IPS-18c (cell line): ENCODE data around the gene HHATL.

Source experiments
- H3K4me3 ChIP-seq: 2 replicates; pipeline ENCODE4 v1.7.0; 2013; ENCODE audit warnings: low read depth, mild to moderate bottlenecking, low read length, moderate library complexity; ENCODE audit not compliant: insufficient read depth
- H3K9me3 ChIP-seq: one replicate; pipeline ENCODE4 v1.6.1; 2013; ENCODE audit warnings: mild to moderate bottlenecking, low read length, moderate library complexity; ENCODE audit not compliant: control insufficient read depth, insufficient read depth

HHATL gene

GRCh38 chr3:42702066-42702951, at the start of gene HHATL:
Gene HHATL, minus strand, starts transcription at chr3:42702798. Its CDS starts 1,972 bp downstream, at chr3:42700826.
- H3K9me3 ChIP-seq: peaks cover 2% of the 10 kb centered on the region
- no peak within 1 kb of the TSS for H3K4me3 ChIP-seq

GRCh38 chr3:42751609-42752008, 49.0 kb upstream of the HHATL start:
- no peak overlapping the region for H3K4me3 ChIP-seq
- no peaks in the 10 kb centered on the region for H3K9me3 ChIP-seq

- H3K4me3 ChIP-seq: no peak overlapping the region
- H3K9me3 ChIP-seq: no peaks in the 10 kb centered on the region
Measured at GRCh38 chr3:42750834-42751233, 48.2 kb upstream of the HHATL start.

GRCh38 chr3:42749753-42750231, 47.2 kb upstream of the HHATL start:
- no peaks in the 10 kb centered on the region for H3K9me3 ChIP-seq
- no peak overlapping the region for H3K4me3 ChIP-seq

GRCh38 chr3:42749025-42749752, 46.6 kb upstream of the HHATL start:
- H3K9me3 ChIP-seq: no peaks in the 10 kb centered on the region
- H3K4me3 ChIP-seq: no peak overlapping the region

- no peaks in the 10 kb centered on the region for H3K9me3 ChIP-seq
- no peak overlapping the region for H3K4me3 ChIP-seq
Measured at GRCh38 chr3:42747581-42747980, 45.0 kb upstream of the HHATL start.

- Histone ChIP-seq H3K9me3 (no peaks in the 10 kb centered on the region), H3K4me3 (no peak overlapping the region; the same call in 1 of the 2 replicates)
Measured at GRCh38 chr3:42746455-42747450, 44.2 kb upstream of the HHATL start.

- no peaks in the 10 kb centered on the region for H3K9me3 ChIP-seq
- no peak overlapping the region for H3K4me3 ChIP-seq
Measured at GRCh38 chr3:42745776-42746454, 43.3 kb upstream of the HHATL start.

- Histone ChIP-seq H3K4me3 (no peak overlapping the region), H3K9me3 (no peaks in the 10 kb centered on the region)
Measured at GRCh38 chr3:42745291-42745745, 42.7 kb upstream of the HHATL start.

GRCh38 chr3:42743204-42743995, 40.8 kb upstream of the HHATL start:
- H3K4me3 ChIP-seq: no peak overlapping the region
- no peaks in the 10 kb centered on the region for H3K9me3 ChIP-seq

- Histone ChIP-seq H3K4me3 (no peak overlapping the region), H3K9me3 (no peaks in the 10 kb centered on the region)
Measured at GRCh38 chr3:42742688-42743087, 40.1 kb upstream of the HHATL start.

GRCh38 chr3:42742259-42742658, 39.7 kb upstream of the HHATL start:
- Histone ChIP-seq H3K4me3 (no peak overlapping the region), H3K9me3 (no peaks in the 10 kb centered on the region)

GRCh38 chr3:42741796-42742195, 39.2 kb upstream of the HHATL start:
- no peaks in the 10 kb centered on the region for H3K9me3 ChIP-seq

GRCh38 chr3:42739401-42740158, 37.0 kb upstream of the HHATL start:
- peaks cover 2% of the 10 kb centered on the region for H3K9me3 ChIP-seq
- H3K4me3 ChIP-seq: no peak overlapping the region

More at GRCh38 chr3:42741796-42742195, 39.2 kb upstream of the HHATL start:
- no peak overlapping the region for H3K4me3 ChIP-seq

- peaks cover 2% of the 10 kb centered on the region for H3K9me3 ChIP-seq
- H3K4me3 ChIP-seq: no peak overlapping the region
Measured at GRCh38 chr3:42736531-42736930, 33.9 kb upstream of the HHATL start.
